T1000 (cell line): ENCODE data around the gene LIM2.

Experiments
- DNase-seq: peaks from one replicate; lab custom pipeline; 2025; ENCODE audit warnings: mixed read lengths; lab: John Stamatoyannopoulos, UW

LIM2 gene

DNA sequence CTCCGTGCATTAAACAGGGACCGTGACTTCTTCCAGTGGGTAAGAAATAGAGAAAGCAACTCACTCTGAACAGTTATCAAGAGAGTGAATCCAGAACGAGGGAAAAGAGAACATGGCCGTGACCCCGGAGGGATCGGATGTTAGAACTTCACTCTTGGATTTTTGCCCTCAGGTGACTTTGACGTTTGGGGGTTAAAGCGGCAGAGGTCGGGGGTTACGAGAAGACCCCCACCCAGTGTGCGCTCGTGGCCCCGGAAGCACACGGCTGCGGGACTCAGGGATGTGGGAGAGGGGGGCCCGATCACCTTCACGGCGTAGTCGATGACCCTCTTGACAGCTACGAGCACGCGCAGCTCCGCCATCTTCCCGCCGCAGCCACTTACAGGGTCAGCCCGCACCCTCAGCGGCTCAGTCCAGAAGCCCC, 21.8 kb downstream of the LIM2 start, which contains the start of gene ETFB:
TSS of gene ETFB (minus strand) at position 424 of the 424 bp plus-strand sequence. CDS start at position 362, 62 bp downstream.
- no peak for DNase-seq

GRCh38 chr19:51365211-51365964, 22.4 kb downstream of the LIM2 start:
- DNase-seq: peak; percentile 36

GRCh38 chr19:51364200-51365106, 23.3 kb downstream of the LIM2 start:
- peak; percentile 13 for DNase-seq

DNA sequence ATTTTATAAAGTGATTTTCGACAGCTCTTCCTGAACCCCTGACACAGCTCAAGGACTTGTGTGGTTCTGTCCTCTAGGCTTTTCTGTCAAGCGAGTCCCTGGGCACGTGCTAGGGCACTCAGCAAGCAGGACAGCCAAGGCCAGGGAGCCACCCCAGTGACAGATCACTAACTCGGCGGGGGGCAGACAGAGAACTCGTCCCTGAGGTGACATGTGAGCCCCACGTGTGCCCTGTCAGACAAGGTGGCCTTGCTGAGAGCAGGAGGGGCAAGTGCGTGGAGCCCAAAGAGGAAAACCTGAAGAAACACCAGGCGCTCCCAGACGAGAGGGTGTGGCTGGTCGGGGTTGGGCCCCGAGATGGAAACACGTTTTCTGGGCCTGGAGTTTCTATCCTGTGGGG, 26.5 kb downstream of the LIM2 start:
- DNase-seq: no peak

- no peak for DNase-seq
These were observed 28.5 kb downstream of the LIM2 start for GRCh38 chr19:51359294-51359693.

- no peak for DNase-seq
These were observed 29.8 kb downstream of the LIM2 start for GRCh38 chr19:51357952-51358351.

- DNase-seq: no peak
These were observed 31.5 kb downstream of the LIM2 start for GRCh38 chr19:51356159-51356801.

GRCh38 chr19:51354742-51355148, 33.0 kb downstream of the LIM2 start:
- no peak for DNase-seq

- no peak for DNase-seq
These were observed 33.6 kb downstream of the LIM2 start for GRCh38 chr19:51354103-51354741.

DNA sequence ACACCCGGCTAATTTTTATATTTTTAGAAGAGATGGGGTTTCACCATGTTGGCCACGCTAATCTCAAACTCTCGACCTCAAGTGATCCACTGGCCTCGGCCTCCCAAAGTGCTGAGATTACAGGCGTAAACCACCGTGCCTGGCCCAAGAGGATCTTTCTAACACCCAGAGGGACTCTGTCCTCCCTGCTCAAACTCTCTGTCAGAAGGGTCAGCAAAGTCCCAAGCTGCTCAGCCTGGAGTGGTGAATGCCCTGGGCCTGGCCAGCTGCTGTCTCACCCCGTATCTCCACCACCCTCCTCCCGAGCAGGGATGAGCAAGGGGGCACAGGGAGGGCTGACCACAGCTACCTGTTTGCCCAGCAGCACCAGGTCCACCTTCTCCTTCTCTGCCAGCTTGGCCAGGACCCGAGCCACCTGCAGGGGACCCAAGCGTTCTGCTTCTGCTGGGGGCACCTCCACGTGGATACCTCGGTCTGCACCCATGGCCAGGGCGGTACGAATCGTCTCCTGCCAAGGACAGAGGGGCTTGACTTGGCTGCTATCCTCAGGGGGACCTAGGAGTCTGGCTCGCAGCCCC, 34.9 kb downstream of the LIM2 start:
- DNase-seq: no peak

- DNase-seq: no peak
These were observed 36.3 kb downstream of the LIM2 start for GRCh38 chr19:51351266-51351990.

DNA sequence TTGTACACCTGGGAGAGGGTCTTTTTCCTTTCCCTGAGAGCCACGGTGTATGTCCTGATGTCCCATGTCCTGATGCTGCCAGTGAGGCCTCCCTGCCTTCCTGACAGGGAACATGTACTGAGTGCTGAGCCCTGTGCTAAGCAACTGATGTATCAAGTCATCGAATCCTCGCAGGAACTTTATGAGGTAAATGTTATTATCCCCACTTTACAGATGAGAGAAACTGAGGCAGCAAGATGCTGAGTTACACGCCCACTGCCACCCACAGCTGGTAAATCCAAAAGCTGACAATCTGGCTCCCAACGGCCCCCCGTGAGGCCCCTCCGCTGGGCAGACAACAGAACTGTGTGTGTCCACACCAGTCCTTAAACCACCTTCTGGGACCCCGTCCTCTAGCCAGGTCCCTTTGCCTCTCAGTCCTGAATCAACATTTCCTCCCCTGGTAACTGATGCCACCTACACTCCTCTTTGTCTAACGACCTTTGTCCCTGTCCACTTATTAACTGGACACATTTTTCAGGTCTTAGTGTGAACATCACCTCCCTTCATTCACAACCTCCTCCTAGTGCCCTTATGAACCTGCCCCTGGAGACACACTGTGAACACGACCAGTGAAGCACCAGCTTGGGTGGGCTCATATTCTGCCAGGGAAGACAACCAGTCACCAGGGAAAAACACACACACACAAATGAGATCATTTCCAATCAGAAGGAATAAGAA, 40.4 kb downstream of the LIM2 start:
- DNase-seq: no peak

DNA sequence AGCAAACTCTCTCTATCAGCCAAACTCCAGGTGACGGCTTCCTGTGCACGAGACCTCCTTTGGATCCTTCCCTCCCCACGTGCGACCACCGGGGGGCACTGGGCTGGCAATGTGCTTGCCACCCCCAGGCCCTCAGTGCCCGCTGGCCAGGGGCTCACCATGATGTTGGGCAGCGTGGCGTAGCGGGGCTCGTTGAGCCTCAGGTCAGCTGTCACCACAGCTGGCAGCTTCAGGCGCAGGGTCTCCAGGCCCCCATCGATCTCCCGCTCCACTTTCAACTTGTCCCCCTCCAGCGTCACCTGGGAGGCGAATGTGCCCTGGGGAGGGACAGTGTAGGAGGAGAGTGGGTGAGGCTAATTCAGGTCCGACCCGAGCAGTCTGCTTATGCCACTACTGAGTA, 41.0 kb downstream of the LIM2 start:
- DNase-seq: no peak

- DNase-seq: no peak
These were observed 42.6 kb downstream of the LIM2 start for GRCh38 chr19:51345076-51345620.

GRCh38 chr19:51342631-51343569, 44.9 kb downstream of the LIM2 start:
- DNase-seq: no peak

DNA sequence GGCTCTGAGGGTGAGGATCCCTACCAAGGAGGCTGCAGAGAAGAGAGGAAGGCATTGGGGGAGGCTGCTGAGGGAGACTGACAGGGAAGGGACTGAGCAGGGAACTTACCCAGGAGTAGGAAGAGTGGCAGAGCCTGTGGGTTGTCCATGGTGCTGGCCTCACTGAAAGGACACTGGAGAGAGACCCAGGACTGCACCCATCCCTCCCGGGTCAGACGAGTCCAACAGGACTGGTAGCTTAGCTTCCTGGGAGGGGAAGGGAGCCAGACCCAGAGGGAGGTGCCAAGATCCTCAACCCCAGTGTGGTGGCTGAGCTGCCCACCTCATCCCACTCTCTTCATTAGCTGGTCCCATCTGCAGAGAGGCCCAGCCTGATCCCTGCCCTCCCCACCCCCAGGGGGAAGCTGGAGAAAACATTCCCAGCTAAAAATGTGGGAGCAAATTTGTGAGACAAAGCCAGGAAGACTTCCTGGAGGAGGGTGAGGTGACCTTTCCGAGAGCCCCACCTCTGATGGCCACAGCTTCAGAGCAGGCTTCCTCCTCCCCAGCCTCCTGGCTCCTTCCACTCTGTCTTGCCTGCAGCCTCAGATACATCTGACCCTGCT, 45.7 kb downstream of the LIM2 start, which contains the start of gene VSIG10L:
TSS of gene VSIG10L (minus strand) at position 164 of the 605 bp plus-strand sequence. CDS start at position 149, 15 bp downstream.
- DNase-seq: no peak

DNA sequence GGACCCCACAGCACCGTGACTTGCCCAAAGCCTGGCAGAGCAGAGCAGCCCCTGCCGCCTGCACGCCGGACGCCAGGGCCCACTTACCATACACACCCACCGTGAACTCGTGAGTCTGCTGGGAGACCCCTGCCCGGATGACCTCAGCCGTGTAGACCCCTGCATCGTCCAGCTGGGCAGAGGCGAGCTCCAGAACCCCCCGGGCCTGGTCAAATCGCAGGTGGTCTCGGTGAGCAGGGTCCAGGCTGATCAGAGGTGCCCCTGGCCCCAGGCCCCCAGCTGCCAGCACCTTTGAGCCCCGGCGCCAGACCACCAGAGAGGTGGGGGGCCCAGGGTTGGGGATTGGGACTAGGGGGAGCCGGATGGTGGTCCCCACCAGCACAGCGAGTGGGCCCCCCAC, 46.7 kb downstream of the LIM2 start:
- DNase-seq: no peak
